H9 (cell line): Measurements from ENCODE around the gene UBR2. TPM values are rescaled to one million over a fixed set of nuclear protein-coding genes. Genes with fewer than 3 reads are reported as not detected.

Experiments
- DNase-seq: peaks from one replicate; pipeline ENCODE4 v3.0.0-alpha.2; 2017
- H2AFZ ChIP-seq: one replicate; pipeline ENCODE4 v1.6.1; 2013; ENCODE audit warnings: mild to moderate bottlenecking, low read length, control low read depth, moderate library complexity
- H2AK5ac ChIP-seq: 2 replicates; pipeline ENCODE4 v1.6.1; 2013; ENCODE audit warnings: low read length, control low read depth, mixed read lengths; ENCODE audit not compliant: insufficient read length
- H2BK120ac ChIP-seq: one replicate; pipeline ENCODE4 v1.6.1; 2013; ENCODE audit warnings: low read depth, mild to moderate bottlenecking, low read length, control low read depth, inconsistent platforms; ENCODE audit not compliant: poor library complexity, severe bottlenecking
- H2BK12ac ChIP-seq: 2 replicates; pipeline ENCODE4 v1.6.1; 2013; ENCODE audit warnings: low read length, control low read depth, mixed read lengths, low read depth; ENCODE audit not compliant: insufficient read length
- H2BK15ac ChIP-seq: 2 replicates; pipeline ENCODE4 v1.6.1; 2013; ENCODE audit warnings: low read depth, low read length, control low read depth
- H2BK20ac ChIP-seq: one replicate; pipeline ENCODE4 v1.6.1; 2013; ENCODE audit warnings: low read depth, mild to moderate bottlenecking, low read length, control low read depth, inconsistent platforms; ENCODE audit not compliant: poor library complexity, severe bottlenecking
- H2BK5ac ChIP-seq: 2 replicates; pipeline ENCODE4 v1.6.1; 2013; ENCODE audit warnings: low read length, control low read depth, mixed read lengths; ENCODE audit not compliant: insufficient read length
- H3K14ac ChIP-seq: 2 replicates; pipeline ENCODE4 v1.6.1; 2013; ENCODE audit warnings: low read length, control low read depth; ENCODE audit not compliant: insufficient read depth
- H3K18ac ChIP-seq: 2 replicates; pipeline ENCODE4 v1.6.1; 2013; ENCODE audit warnings: low read depth, mild to moderate bottlenecking, mixed read lengths, low read length, control low read depth; ENCODE audit not compliant: insufficient read length
- H3K23ac ChIP-seq: 2 replicates; pipeline ENCODE4 v1.6.1; 2013; ENCODE audit warnings: low read length, control low read depth, mixed read lengths, low read depth; ENCODE audit not compliant: insufficient read length
- H3K23me2 ChIP-seq: 2 replicates; pipeline ENCODE4 v1.6.1; 2013; ENCODE audit warnings: low read depth, mild to moderate bottlenecking, mixed read lengths, low read length, control low read depth; ENCODE audit not compliant: insufficient read length, poor library complexity, severe bottlenecking
- H3K27ac ChIP-seq: 2 replicates; pipeline ENCODE4 v1.5.1; 2013; ENCODE audit warnings: low read length, control low read depth, mixed read lengths, low read depth; ENCODE audit not compliant: insufficient read length
- H3K27me3 ChIP-seq: 2 replicates; pipeline ENCODE4 v1.6.1; 2013; ENCODE audit warnings: low read length, control low read depth, inconsistent platforms; ENCODE audit not compliant: insufficient read depth
- H3K4ac ChIP-seq: 2 replicates; pipeline ENCODE4 v1.6.1; 2013; ENCODE audit warnings: low read depth, mild to moderate bottlenecking, control low read depth, inconsistent platforms, low read length, moderate library complexity
- H3K4me1 ChIP-seq: 2 replicates; pipeline ENCODE4 v1.6.1; 2013; ENCODE audit warnings: low read length, control low read depth, inconsistent platforms; ENCODE audit not compliant: insufficient read depth
- H3K4me2 ChIP-seq: 2 replicates; pipeline ENCODE4 v1.6.1; 2013; ENCODE audit warnings: low read length, control low read depth, mixed read lengths; ENCODE audit not compliant: insufficient read length, insufficient read depth
- H3K56ac ChIP-seq: 2 replicates; pipeline ENCODE4 v1.6.1; 2013; ENCODE audit warnings: low read depth, mild to moderate bottlenecking, mixed read lengths, low read length, control low read depth; ENCODE audit not compliant: insufficient read length
- H3K79me1 ChIP-seq: 2 replicates; pipeline ENCODE4 v1.6.1; 2013; ENCODE audit warnings: low read depth, mild to moderate bottlenecking, moderate library complexity, low read length, control low read depth, inconsistent platforms; ENCODE audit not compliant: insufficient read depth, poor library complexity, severe bottlenecking
- H3K79me2 ChIP-seq: 2 replicates; pipeline ENCODE4 v1.6.1; 2013; ENCODE audit warnings: low read length, control low read depth, inconsistent platforms; ENCODE audit not compliant: insufficient read depth
- H3K9ac ChIP-seq: 2 replicates; pipeline ENCODE4 v1.6.1; 2013; ENCODE audit warnings: low read length, control low read depth, mixed read lengths; ENCODE audit not compliant: insufficient read length; ENCODE audit errors: extremely low read depth
- H3K9me3 ChIP-seq: one replicate; pipeline ENCODE4 v1.6.1; 2013; ENCODE audit warnings: low read depth, low read length, inconsistent platforms; ENCODE audit not compliant: control insufficient read depth
- H3T11ph ChIP-seq: one replicate; pipeline ENCODE4 v1.6.1; 2013; ENCODE audit warnings: mild to moderate bottlenecking, low read length, control low read depth, inconsistent platforms
- H4K20me1 ChIP-seq: one replicate; pipeline ENCODE4 v1.6.1; 2013; ENCODE audit not compliant: control insufficient read depth, insufficient read length, insufficient read depth
- H4K5ac ChIP-seq: 2 replicates; pipeline ENCODE4 v1.6.1; 2013; ENCODE audit warnings: low read depth, mild to moderate bottlenecking, mixed read lengths, low read length, control low read depth; ENCODE audit not compliant: insufficient read length
- H4K8ac ChIP-seq: replicated peaks from 2 replicates; pipeline ENCODE4 v1.6.1; 2013; ENCODE audit warnings: low read length, control low read depth, mixed read lengths, low read depth; ENCODE audit not compliant: insufficient read length
- H4K91ac ChIP-seq: 2 replicates; pipeline ENCODE4 v1.6.1; 2013; ENCODE audit warnings: low read depth, mild to moderate bottlenecking, moderate library complexity, mixed read lengths, low read length, control low read depth; ENCODE audit not compliant: insufficient read length
- H3K27ac Mint-ChIP-seq, 3 experiments: 2 replicates in 2 of 3; 3 replicates in 1 of 3; pipeline ENCODE4 v1.8.0; 2020 to 2021; ENCODE audit warnings: mixed read lengths in 3 of 3, mild to moderate bottlenecking in 1 of 3, moderate library complexity in 1 of 3
- H3K27me3 Mint-ChIP-seq: 2 replicates; pipeline ENCODE4 v1.8.0; 2021; ENCODE audit warnings: low read depth, mild to moderate bottlenecking, moderate library complexity, mixed read lengths
- H3K36me3 Mint-ChIP-seq, 3 experiments: 2 replicates in 2 of 3; 3 replicates in 1 of 3; pipeline ENCODE4 v1.8.0; 2020 to 2021; ENCODE audit warnings: low read depth in 3 of 3, mixed read lengths in 3 of 3; ENCODE audit not compliant: insufficient read depth in 1 of 3
- H3K4me1 Mint-ChIP-seq, 2 experiments: 2 replicates each; pipeline ENCODE4 v1.8.0; 2020; ENCODE audit warnings: mixed read lengths in 2 of 2
- H3K4me3 Mint-ChIP-seq, 2 experiments: 2 replicates in 1 of 2; 3 replicates in 1 of 2; pipeline ENCODE4 v1.8.0; 2020 to 2021; ENCODE audit warnings: mild to moderate bottlenecking in 2 of 2, mixed read lengths in 2 of 2, moderate library complexity in 1 of 2
- H3K9me3 Mint-ChIP-seq, 2 experiments: 2 replicates in 1 of 2; 3 replicates in 1 of 2; pipeline ENCODE4 v1.8.0; 2020; ENCODE audit warnings: mild to moderate bottlenecking in 2 of 2, mixed read lengths in 2 of 2, moderate library complexity in 1 of 2
- WGBS: extraction: QIAGEN DNeasy Blood & Tissue Kit; methylation state at CpG from one replicate; pipeline ENCODE4 v1.1.7; 2013; ENCODE audit warnings: missing lambda C conversion rate, low lambda C conversion rate, mixed read lengths; ENCODE audit not compliant: insufficient read length; ENCODE audit errors: extremely low coverage; 5-methylcytosine and 5-hydroxymethylcytosine counted together
- total RNA-seq: library from RNA; stranded (reverse); gene quantifications from 2 replicates; pipeline ENCODE4 v1.2.1, GENCODE V29; 2021
- TF ChIP-seq, protein P1 (sequence below): fragments of 200-600 bp; sonication (generic); conservative IDR thresholded peaks from 3 replicates; pipeline ENCODE4 v1.8.0; 2021; ENCODE audit warnings: antibody characterized with exemption, mild to moderate bottlenecking

Gene UBR2
- total RNA-seq, 1 experiment from 2014 or later, result 18.7 TPM

DNA sequence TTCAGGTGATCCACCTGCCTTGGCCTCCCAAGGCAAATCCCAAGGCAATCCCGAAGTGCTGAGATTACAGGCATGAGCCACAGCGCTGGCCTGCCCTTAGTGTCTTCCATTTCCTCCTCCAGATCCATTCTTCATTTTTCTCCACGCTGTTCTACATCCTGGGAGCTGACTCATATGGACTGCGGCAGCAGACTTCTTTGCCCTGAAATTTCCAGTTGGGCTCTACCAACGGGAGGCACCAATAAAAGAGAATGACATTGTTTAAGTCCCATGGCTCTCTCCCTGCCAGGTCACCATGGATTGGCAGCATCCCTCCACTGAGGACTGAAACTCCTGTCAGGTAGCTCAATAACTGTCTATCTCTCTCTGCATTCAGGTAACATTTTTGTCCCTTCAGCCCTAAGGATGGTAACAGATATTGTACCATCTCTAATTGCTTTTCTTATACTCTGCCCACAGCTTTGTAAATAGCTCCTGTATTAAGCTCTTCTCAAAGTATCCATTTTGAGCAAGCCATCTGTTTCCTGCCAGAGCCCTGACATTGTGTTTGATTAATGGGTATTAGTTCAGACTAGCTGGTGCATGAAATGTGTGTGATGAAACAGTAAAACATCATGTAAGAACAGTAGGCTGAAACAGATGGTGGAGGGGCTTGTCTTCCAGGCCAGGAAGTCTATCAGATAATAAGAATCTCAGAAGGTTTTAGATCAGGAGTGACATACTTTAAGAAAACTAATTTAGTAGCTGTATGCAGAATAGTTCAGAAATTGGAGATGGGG is 178.5 kb downstream of the UBR2 start:
- H3K14ac ChIP-seq, result no peak overlapping the region
- no peak overlapping the region for H3K56ac ChIP-seq
- H3K79me2 ChIP-seq, result peaks cover 6% of the 10 kb centered on the region; the same call in 1 of the 2 replicates
- Mint-ChIP-seq H3K27me3 (peaks cover 5% of the 10 kb centered on the region), H3K9me3 (no peaks in the 10 kb centered on the region), H3K4me3 (no peak overlapping the region), H3K4me1 (peaks cover 6 to 10% of the 10 kb centered on the region in 2 experiments), H3K27ac (peak overlapping the region in 1 of 3 experiments; percentile 24; a peak in 1 of 7 replicates), H3K36me3 (peaks cover 2 to 4% (median 4%) of the 10 kb centered on the region in 3 experiments; a peak in 6 of 7 replicates)
- H2BK12ac ChIP-seq, result no peak overlapping the region
- no peak overlapping the region for H3K18ac ChIP-seq
- WGBS, result no CpG with 5 or more reads among the region's 5 CpGs
- H3K4me1 ChIP-seq, result no peaks in the 10 kb centered on the region
- H3K23ac ChIP-seq, result no peak overlapping the region
- no peaks in the 10 kb centered on the region for H4K20me1 ChIP-seq
- H3K4ac ChIP-seq, result no peak overlapping the region
- DNase-seq, result no peak
- no peak overlapping the region for H4K5ac ChIP-seq
- TF ChIP-seq, protein P1, sequence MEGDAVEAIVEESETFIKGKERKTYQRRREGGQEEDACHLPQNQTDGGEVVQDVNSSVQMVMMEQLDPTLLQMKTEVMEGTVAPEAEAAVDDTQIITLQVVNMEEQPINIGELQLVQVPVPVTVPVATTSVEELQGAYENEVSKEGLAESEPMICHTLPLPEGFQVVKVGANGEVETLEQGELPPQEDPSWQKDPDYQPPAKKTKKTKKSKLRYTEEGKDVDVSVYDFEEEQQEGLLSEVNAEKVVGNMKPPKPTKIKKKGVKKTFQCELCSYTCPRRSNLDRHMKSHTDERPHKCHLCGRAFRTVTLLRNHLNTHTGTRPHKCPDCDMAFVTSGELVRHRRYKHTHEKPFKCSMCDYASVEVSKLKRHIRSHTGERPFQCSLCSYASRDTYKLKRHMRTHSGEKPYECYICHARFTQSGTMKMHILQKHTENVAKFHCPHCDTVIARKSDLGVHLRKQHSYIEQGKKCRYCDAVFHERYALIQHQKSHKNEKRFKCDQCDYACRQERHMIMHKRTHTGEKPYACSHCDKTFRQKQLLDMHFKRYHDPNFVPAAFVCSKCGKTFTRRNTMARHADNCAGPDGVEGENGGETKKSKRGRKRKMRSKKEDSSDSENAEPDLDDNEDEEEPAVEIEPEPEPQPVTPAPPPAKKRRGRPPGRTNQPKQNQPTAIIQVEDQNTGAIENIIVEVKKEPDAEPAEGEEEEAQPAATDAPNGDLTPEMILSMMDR, result no peak
- H3K4me2 ChIP-seq, result no peak overlapping the region
- no peak overlapping the region for H2AFZ ChIP-seq
- no peak overlapping the region for H4K8ac ChIP-seq
- H2AK5ac ChIP-seq, result no peak overlapping the region
- H2BK120ac ChIP-seq, result no peak overlapping the region
- H3K9me3 ChIP-seq, result no peaks in the 10 kb centered on the region
- H3T11ph ChIP-seq, result no peak overlapping the region
- no peak overlapping the region for H2BK20ac ChIP-seq
- H3K9ac ChIP-seq, result no peak overlapping the region
- H3K23me2 ChIP-seq, result peaks cover 20% of the 10 kb centered on the region
- H3K27ac ChIP-seq, result no peak overlapping the region
- no peaks in the 10 kb centered on the region for H3K27me3 ChIP-seq
- peaks cover 8% of the 10 kb centered on the region for H3K79me1 ChIP-seq
- H4K91ac ChIP-seq, result no peak overlapping the region
- H2BK15ac ChIP-seq, result no peak overlapping the region
- H2BK5ac ChIP-seq, result no peak overlapping the region

Other genes with a start within 250 kb of the UBR2 start
- gene TRERF1, start 112.1 kb upstream of the UBR2 start, total RNA-seq, result 18.0 and 19.7 TPM in 2 replicates
- gene PRPH2, start 158.6 kb downstream of the UBR2 start, total RNA-seq, result 0.31 and 0.39 TPM in 2 replicates
- gene TBCC, start 182.1 kb downstream of the UBR2 start, total RNA-seq, result 25.6 and 30.2 TPM in 2 replicates
- gene BICRAL, start 218.0 kb downstream of the UBR2 start, total RNA-seq, result 9.7 and 9.8 TPM in 2 replicates